Stimulated activated CD4-positive, alpha-beta T cell treated with anti-CD3 and anti-CD28 coated beads, Interleukin-2, amount 100 ng/mL, for 48 hours (primary cell): ENCODE results near the gene ERICH4.
"Not testable (repeated sequence)": the region's sequence is repeated elsewhere in the genome, so short reads cannot be mapped to it uniquely, and the experiment has no call there.

Experiments used
- DNase-seq, 2 donors: peaks; one replicate each; pipeline ENCODE4 v3.0.0-alpha.2; 2020

The ERICH4 gene

GRCh38 chr19:41435936-41436673, 6.9 kb upstream of the ERICH4 start:
- DNase-seq = no peak

GRCh38 chr19:41436674-41436951, 6.3 kb upstream of the ERICH4 start:
- DNase-seq = no peak

GRCh38 chr19:41437944-41438574, 4.9 kb upstream of the ERICH4 start:
- DNase-seq = no peak

DNA sequence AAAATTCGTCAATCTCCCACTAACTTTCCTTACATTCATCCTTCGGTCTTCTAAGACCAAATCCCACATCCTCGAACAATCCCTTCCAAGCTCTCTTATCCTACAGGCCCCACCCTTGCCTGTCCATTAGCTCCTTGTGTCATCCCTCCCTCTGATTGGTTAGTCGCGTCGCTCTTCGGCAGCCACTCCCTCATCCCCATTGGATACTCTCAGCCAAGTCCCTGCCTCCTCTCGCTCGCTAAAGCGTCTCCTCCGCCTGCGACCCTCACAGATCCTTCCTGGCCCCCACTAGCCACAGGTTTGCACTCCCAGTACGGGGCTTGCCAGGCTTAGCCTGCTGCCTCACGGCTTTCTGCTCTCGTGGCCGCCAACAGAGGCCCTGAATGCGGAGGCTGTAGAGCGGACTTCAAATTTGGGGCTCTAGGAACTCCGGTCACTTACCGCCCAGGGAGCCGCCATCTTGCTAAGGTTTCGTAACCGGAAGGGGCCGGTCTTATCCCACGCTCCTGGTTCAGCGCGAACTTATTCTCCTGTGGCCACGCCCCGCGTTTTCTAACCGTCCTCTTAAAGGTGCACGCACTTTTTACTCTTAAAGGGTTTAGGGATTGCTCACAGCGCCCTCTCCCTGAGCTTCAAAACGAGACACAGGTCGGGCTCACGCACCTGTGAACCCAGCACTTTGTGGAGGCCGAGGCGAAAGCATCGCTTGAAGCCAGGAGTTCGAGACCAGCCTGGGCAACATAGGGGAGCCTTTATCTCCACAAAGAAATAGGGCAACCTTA, 3.3 kb upstream of the ERICH4 start, which contains the start of gene DMAC2:
DMAC2 (minus strand) TSS at position 472 of the 782 bp plus-strand sequence; CDS start at position 459, 13 bp downstream.
- peak; percentile 90 to 92 for DNase-seq

DNA sequence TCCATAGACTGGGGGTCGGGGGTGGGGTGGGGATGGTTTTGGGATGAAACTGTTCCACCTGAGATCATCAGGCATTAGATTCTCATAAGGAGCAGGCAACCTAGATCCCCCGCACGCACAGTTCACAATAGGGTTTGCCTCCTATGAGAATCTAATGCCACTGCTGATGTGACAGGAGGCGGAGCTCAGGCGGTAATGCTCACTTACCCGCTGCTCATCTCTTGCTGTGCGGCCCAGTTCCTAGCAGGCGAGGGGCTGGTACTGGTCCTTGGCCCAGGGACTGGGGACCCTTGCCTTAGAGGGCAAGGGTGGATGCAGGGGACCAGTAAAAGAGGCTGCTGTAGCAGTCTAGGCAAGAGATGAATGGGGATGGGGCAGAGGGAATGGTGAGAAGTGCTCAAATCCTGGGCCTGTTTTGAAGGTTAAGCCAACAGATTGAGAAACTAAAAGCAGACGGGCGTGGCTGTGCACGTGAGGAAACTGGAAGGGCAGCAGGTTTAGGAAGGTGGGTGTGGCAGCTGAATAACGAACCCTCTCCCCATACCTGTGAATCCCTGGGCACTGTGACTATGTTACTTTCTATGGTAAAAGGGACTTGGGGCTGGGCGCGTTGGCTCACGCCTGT, 1.5 kb upstream of the ERICH4 start:
- no peak for DNase-seq

GRCh38 chr19:41443813-41444455, 978 bp downstream of the ERICH4 start:
- DNase-seq = no peak

GRCh38 chr19:41445575-41445974, 2.6 kb downstream of the ERICH4 start:
- DNase-seq = no peak

- DNase-seq = no peak
These were observed 4.9 kb downstream of the ERICH4 start for GRCh38 chr19:41447732-41448332.

- DNase-seq = peak; percentile 75 to 76
These were observed 6.3 kb downstream of the ERICH4 start for GRCh38 chr19:41449079-41449864.

DNA sequence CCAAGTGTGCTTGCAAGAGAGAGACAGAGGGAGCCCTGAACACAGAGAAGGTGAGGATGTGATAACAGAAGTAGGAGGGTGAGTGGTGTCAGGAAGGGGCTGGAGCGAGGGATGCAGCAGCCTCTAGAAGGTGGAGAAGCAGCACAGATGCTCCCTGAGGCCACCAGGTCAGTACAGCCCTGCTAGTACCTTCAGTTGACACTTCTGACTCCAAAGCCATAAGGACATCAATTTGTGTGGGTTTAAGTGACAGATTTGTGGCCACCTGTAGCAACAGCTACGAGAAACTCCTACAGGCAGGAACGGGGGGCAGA, 6.9 kb downstream of the ERICH4 start:
- DNase-seq = no peak

- no peak for DNase-seq
These were observed 9.8 kb downstream of the ERICH4 start for GRCh38 chr19:41452584-41453275.

- DNase-seq = no peak
These were observed 13.0 kb downstream of the ERICH4 start for GRCh38 chr19:41455936-41456335.

DNA sequence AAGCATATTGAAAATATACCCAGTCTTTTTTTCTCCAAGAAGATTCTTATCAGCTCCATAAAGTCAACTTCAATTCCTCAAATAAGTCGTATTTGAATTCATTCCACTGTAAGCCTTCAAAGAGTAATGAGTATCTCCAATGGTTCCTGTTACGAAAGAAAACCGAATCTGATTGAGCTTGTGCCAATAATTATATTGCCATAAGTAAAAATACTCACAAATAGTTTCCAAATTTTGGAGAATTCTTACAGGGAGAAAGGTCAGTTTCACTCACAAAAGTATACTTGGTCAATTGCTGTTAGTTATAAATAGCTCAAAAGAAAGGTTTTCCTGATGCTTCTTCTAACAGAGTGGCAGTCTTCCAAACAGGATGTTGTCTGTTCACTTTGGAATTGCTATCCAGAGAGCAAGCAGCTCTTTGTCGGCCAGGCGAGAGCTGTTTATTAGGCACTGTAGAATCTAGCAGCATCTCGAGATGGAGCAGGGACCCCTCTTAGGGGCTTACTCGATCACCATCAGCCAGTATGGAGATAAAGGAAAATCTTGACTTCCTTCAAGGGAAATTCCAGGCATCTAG, 13.5 kb downstream of the ERICH4 start:
- no peak for DNase-seq

DNA sequence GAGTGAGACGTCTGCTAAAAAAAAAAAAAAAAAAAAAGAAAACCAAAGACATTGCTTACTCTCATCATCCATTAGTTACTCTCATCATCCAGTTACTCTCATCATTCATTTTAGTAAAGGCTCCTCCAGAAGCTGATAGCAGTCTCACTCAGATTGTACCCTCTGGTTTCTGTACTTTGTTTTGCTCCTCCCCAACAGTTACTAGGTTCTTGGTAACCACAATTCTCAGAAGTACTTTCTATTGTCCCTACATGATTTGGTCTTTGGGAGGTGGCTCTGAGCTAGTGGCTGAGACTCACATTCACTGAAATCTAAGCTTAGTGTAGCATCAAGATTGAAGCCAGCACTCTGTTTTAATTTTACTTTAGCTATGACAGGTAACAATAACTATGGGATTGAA, 14.3 kb downstream of the ERICH4 start:
- DNase-seq = no peak

- DNase-seq = no peak
These were observed 19.5 kb downstream of the ERICH4 start for GRCh38 chr19:41462497-41462896.

DNA sequence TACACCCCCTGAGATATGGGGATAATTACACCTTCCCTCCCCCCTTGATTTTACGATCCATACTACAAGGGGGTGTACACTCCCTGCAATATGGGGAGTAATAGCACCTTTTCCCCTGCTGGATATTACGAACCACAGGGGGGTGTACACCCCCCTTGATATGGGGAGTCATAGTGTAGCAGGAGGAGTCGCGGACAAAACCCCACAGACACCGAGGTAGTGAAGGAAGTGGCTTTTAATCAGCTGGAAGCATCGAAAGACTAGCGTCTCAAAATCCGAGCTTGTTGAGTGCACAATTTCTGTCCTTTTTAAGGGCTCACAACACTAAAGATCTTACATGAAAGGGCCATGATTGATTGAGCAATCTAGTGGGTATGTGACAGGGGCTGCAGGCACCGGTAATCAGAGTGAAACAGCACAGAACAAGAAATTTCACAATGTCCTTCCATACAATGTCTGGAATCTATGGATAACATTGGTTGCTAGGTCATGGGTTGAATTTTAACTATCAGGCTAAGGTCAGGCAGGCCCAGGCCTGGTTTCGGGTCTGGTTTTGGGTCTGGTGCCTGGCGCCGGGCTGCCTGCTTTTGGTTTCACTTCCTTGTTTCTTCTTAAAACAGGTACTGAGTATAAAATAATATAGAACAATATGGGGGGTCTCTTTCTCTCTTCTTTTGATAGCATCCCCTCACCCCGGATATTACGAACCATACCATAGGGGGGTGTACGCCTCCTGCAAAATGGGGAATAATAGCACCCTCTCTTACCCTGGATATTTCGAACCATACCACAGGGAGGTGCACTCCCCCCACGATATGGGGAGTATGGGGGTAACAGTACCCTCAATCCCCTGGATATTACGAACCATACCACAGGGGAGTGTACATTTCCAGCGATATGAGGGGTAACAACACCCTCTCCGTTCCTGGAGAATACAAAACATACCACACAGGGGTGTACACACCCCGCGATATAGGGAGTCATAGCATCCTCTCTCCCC, 20.6 kb downstream of the ERICH4 start:
- not testable (repeated sequence) for DNase-seq

DNA sequence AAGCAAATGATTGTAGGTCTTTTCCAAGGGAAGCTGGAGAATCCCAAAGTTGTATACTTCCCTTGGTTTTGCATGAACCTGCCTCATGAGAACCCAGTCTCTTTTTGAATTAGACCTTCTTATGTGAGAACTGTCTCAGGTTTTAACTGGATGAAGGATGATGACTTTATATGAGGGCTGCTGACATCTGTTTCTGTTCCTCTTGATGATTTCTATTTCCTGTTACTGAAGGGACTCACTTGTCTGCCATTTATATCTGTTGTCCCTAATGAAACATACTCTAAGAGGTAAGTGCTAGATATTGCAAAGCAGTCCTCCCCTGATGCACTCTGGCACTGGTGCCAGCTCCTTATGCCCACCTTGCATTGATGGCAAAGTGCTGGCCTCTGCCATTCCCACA, 33.6 kb downstream of the ERICH4 start:
- no peak for DNase-seq

DNA sequence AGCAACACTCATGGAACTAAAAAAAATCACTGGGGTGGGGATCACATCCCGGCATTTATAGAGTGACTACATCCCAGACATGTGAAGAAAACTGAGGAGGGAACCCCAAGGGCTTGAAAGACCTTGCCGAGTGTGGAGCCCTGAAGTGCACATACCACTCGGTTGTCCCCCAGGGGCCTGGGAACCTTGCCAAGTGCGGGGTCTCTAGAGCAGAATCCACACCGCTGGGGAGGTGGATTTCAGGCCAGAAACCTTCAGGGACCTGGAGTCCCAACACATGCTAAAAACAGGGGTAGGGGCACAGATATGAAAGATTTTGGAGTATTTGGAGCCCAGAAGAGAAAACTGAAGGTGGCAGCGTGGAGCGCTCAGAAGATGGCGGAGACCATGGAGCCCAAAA, 35.2 kb downstream of the ERICH4 start:
- DNase-seq = no peak
